ENCODE data around the gene CNGB1. TPM values are rescaled to one million over a fixed set of nuclear protein-coding genes. Genes with fewer than 3 reads are reported as not detected.

CNGB1 gene
- not detected for total RNA-seq

GRCh38 chr16:57970970-57971369 lies at the start of gene CNGB1:
CNGB1 (minus strand) TSS chr16:57971128; CDS start chr16:57967286, 3,842 bp downstream.

GRCh38 chr16:58000706-58001676 lies 30.1 kb upstream of the CNGB1 start, which contains the start of gene USB1:
USB1 (plus strand) TSS chr16:58001407; CDS start chr16:58001484, 77 bp downstream.

GRCh38 chr16:57999971-58000705 lies 29.2 kb upstream of the CNGB1 start, which contains the start of gene ZNF319:
ZNF319 (minus strand) TSS chr16:58000672; CDS start chr16:57998265, 2,407 bp downstream.

Other genes starting within 250 kb of the CNGB1 start
- 10 to 100 TPM; 39.6 to 47.6 TPM for gene KATNB1, start 235.4 kb downstream of the CNGB1 start, total RNA-seq
- gene KIFC3, start 168.6 kb downstream of the CNGB1 start, total RNA-seq: 100 to 1,000 TPM in 1 of 2 donors, 10 to 100 TPM in 1; 91.2 to 100 TPM
- gene ZNF319, start 29.5 kb upstream of the CNGB1 start, total RNA-seq: 1 to 10 TPM; 6.9 to 7.3 TPM
- gene USB1, start 30.3 kb upstream of the CNGB1 start, total RNA-seq: 10 to 100 TPM; 24.4 to 50.3 TPM
- gene MMP15, start 54.6 kb upstream of the CNGB1 start, total RNA-seq: 10 to 100 TPM in 1 of 2 donors, 1 to 10 TPM in 1; 9.3 to 12.3 TPM
- 10 to 100 TPM; 39.9 to 52.9 TPM for gene CFAP20, start 158.3 kb upstream of the CNGB1 start, total RNA-seq
- gene CSNK2A2, start 227.0 kb upstream of the CNGB1 start, total RNA-seq: 10 to 100 TPM; 17.6 to 28.6 TPM